ENCODE results near the gene UAP1L1.

Gene UAP1L1

GRCh38 chr9:137075275-137075775, 2.0 kb upstream of the UAP1L1 start:
- DNase-seq (ENCODE audit: low read depth), result no peak

DNA sequence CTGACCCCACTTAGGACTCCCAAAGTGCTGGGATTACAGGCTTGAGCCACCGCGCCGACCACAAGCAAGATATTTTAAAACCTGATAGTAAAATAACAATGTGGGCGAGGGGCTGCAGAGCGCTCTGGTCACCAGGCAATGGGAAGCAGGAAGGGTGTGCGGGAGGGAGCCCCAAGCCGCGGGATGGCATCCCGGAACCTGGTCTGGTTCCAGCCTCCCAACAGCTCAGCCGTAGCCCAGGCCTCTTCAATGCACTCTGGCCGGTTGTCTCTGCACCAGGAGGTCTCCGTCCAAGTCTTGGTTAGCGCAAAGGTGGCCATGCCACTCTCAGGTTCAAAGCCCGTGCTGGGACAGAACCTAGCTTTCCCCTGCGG, 694 bp upstream of the UAP1L1 start:
- no peak for DNase-seq (ENCODE audit: low read depth)

DNA sequence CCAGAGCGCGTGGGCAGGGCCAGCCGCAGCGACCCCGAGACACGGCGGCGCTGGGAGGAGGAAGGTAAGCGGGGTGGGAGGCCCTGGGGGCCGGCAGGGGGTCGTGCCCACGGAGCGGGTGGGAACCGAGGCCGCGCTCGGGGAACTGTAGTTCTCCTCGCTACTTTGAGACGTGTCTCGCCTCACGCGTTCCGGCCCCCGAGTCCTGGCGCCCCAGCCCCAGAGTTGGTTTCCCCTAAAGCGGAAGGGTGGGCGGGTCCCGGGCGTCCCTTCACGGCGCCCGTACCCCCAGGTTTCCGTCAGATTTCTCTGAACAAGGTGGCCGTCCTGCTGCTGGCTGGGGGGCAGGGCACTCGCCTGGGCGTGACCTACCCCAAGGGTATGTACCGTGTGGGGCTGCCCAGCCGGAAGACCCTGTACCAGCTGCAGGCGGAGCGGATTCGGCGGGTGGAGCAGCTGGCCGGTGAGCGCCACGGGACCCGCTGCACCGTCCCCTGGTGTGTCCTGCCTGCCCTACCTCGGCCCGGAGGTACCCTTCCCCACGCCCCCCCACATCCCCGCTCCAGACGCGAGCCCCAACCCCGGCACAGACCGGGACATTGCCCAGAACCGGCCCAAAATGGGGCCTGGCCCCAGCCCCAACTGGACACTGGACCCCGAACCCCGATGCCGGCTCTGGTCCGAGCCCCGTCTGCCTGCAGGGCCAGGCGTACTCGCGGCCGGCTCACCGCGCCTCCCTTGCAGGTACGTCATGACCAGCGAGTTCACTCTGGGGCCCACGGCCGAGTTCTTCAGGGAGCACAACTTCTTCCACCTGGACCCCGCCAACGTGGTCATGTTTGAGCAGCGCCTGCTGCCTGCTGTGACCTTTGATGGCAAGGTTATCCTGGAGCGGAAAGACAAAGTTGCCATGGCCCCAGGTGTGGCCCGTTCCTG, 709 bp downstream of the UAP1L1 start:
- no peak for DNase-seq (ENCODE audit: low read depth)

DNA sequence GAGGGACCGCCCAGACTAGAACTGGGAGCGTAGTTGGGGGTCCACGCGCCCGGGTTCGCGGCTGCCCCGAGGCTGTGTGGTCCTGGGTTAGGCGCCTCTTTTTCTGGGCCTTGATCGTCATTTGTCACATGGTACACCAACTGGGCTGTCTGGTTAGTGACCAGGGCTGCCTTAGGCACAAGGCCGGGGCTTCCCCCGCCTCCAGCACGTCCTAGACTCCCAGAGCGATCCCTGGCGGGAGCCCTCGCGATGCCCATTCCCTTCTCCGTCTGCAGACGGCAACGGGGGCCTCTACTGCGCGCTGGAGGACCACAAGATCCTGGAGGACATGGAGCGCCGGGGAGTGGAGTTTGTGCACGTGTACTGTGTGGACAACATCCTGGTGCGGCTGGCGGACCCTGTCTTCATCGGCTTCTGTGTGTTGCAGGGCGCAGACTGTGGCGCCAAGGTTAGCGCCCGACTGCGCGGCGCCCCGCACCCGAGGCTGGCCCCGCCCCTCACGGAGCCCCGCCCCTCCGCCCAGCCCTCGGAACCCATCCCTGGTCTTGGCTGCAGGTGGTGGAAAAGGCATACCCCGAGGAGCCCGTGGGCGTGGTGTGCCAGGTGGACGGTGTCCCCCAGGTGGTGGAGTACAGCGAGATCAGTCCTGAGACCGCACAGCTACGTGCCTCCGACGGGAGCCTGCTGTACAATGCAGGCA, 1.5 kb downstream of the UAP1L1 start:
- no peak for DNase-seq (ENCODE audit: low read depth)

DNA sequence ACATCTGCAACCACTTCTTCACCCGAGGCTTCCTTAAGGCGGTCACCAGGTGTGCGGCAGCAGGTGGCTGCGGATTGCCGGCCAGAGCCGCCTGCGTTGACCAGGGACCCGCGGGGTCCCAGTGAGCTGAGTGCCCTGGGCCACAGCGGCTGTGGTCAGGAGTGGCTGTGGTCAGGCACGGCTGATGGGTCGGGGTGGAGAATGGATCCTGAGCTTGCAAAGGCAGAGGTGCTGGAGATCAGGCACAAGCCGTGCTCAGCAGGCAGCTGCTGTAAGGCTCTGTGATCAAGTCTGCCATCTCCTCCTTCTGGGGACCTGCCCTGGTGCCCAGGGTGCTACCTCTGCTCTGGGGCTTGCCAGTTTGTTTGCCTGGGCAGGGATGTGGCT, 2.1 kb downstream of the UAP1L1 start:
- DNase-seq (ENCODE audit: low read depth), result no peak

DNA sequence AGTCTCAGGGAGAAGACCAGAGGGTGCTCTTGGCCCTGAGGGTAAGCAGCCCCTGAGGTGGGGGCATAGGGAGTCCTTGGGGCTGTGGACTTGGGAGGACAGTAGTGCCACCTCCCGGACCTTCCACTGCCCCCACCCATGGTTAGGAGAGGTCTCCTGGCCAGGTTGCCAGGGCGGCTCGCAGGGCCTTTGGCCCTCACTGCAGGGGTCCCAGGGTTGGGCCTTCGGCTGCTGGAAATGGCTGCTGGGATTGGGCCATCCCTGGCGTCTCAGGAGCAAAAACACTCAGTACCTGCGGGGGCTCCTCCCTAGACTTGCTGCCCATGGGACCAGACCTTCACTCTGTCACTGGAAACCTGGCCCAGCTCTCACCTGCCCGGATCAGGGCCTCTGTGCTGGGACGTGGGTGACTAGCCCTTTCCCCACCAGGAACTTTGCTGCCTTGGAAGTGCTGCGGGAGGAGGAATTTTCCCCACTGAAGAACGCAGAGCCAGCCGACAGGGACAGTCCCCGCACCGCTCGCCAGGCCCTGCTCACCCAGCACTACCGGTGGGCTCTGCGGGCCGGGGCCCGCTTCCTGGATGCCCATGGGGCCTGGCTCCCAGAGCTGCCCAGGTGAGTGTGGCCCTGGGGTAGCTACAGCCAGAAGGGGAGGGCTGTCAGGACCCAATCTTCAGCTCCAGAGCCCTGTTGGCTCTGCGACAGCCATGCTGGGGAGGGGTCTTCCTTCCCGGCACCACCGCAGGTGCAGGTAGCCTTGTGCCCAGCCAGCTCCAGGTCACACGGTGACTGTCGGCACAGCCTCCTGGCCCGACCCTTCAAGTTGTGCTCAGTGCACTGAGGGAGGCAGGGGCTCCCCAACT, 3.2 kb downstream of the UAP1L1 start:
- DNase-seq (ENCODE audit: low read depth), result no peak

- no peak for DNase-seq (ENCODE audit: low read depth)
Measured at GRCh38 chr9:137082222-137082924, 5.1 kb downstream of the UAP1L1 start.

DNA sequence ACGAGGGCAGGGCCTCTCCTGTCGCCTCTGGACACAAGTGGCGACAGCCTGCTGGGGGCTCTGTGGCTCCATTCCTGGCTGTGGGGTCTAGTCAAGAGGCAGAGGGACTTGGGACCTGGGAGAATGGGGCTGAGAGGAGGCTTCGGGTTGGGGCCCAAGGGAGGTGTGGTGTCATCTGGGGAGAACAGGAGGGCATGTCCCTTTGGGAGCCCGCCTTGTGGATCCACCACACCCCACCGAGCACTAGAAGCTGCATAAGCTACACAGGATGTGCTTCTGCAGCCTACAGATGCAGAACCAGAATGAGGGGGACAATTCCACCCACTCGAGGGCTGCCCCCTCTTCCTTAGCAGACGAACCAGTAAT, 5.6 kb downstream of the UAP1L1 start:
- DNase-seq (ENCODE audit: low read depth), result no peak

DNA sequence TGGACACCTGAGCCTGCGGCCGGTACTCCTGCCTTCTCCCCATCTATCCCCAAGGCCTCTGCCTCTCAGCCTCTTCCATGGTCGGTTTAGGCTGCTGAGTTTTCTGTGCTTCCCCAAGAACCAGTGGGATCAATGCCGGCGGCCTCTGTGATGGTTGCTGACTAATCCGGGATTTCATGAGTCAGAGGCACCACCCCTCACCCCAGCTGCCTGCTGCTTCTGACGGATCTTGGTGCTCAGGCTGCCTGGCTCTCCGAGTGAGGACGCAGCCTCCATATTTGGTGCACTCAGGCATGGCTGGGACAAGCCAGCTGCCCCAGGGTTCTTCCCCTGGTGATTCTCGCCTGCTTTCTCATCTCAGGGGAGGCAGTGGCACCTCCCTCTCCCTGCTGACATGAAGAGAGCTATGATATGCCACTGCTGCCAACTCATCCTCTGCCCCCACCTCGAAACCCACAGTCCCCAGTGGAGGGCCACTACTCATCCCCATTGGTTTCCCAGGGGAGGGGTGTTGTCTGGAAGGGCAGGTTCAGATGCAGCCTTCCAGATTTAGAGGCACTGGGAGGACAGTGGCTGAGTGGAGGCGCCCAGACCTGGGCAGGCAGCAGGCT, 6.2 kb downstream of the UAP1L1 start:
- no peak for DNase-seq (ENCODE audit: low read depth)

DNA sequence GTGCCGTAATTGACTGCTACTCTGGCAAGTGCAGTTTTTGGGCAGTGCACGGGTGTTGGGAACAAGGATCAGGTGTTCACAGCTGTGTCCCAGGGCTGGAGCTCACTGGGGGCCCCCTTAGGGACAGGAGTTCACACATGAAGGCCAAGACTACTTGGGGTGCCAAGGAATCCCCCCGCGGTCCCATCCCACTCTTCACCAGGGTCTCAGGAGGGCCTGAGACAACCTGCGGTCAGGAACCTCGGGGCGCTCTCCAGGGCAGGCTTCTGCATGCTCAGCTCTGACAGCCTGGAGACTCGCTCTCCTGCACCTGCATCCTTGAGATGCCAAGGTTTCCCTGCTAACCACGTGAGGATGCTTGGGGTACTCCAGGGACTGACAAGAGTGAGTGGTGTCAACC, 7.2 kb downstream of the UAP1L1 start:
- DNase-seq (ENCODE audit: low read depth), result no peak

DNA sequence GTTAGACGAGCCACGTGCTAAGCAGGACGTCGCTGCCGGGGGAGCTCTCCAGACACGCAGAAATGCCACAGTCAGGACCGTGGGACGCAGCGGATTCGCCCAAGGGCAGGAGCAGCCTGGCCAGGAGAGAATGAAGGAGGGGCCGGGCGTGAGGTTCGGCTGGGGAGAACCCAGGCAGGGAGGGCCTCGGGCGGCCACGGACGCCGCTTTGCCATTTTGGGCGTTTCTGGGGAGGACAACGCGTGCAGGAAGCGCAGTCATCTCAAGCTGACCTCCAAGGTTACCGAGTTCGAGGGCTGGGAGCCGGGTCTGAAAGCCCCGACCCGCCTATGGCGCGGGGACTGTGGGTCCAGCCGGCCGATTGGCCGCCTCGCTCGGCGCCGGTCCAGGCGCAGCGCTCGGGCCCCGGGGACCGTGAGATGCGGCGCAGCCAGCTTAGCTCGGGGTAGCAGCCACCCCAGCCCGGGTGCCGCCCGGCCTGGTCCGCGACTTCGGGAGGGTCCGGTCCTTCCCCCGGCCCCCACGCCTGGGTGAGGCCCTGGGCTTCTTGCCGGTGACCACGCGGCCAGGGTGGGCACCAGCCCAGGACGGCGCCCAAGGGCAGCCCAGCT, 8.7 kb downstream of the UAP1L1 start:
- no peak for DNase-seq (ENCODE audit: low read depth)

DNA sequence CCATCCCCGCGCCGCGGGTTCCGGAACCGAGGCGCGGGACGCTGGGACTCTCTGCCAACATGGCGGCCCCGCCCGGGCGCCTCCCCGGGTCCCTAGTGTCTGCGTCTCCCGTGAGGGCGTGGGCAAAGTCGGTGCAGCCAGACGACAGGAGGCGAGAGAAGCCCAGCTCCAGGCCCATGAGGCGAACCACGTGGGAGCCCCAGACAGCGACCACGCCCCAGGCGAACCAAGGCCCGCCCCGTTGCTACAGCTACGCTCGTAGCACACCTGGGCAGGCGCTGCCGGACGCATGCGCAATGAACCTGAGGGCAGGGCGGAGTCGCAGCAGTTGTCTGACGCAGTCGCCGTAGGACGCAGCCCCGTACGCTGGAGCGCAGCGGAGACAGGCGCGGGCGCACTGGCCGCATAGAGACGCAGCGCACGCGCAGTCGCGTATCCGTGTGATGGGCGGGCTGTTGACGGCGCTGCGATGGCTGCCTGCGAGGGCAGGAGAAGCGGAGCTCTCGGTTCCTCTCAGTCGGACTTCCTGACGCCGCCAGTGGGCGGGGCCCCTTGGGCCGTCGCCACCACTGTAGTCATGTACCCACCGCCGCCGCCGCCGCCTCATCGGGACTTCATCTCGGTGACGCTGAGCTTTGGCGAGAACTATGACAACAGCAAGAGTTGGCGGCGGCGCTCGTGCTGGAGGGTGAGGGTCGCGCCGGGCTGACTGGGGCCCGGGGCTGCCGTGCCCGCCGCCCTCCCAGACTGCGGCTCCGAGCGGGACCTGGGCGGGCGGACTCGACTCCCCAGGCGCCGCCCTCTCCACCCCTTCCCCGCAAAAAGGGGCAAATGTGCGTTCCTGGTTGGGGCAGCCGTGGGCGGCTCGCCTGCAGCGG, 9.5 kb downstream of the UAP1L1 start, which contains the start of gene MAN1B1:
Gene MAN1B1 (plus strand): TSS at position 455 of the 878 bp plus-strand sequence. CDS start 15 bp downstream, at position 470.
- peak; percentile 99 for DNase-seq (ENCODE audit: low read depth)

DNA sequence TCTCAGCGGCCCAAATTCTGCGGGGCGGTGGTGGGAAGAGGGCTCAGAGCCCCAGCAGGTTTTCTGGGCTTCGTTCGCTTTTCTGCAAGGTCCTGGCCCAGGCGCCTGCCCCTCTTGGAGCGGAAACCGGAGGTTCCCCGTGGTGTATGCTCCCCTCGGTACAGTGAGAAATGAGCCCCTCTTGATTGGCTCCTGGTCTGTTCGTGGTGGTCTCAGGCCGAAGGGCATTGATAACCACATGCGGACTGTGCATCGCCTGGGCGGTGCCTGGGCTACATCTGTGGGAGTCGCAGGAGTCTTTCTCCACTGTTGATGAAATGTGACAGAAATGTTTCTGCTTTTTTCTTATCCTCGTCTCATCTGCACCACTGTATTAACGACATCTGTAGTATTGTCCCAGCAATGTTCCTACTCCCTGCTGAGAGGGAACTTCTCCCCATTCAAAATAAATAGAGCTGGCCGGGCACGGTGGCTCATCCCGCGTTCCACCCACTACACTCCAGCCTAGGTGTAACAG, 10.2 kb downstream of the UAP1L1 start:
- DNase-seq (ENCODE audit: low read depth), result no peak

GRCh38 chr9:137088121-137088520, 10.8 kb downstream of the UAP1L1 start:
- DNase-seq (ENCODE audit: low read depth), result no peak

DNA sequence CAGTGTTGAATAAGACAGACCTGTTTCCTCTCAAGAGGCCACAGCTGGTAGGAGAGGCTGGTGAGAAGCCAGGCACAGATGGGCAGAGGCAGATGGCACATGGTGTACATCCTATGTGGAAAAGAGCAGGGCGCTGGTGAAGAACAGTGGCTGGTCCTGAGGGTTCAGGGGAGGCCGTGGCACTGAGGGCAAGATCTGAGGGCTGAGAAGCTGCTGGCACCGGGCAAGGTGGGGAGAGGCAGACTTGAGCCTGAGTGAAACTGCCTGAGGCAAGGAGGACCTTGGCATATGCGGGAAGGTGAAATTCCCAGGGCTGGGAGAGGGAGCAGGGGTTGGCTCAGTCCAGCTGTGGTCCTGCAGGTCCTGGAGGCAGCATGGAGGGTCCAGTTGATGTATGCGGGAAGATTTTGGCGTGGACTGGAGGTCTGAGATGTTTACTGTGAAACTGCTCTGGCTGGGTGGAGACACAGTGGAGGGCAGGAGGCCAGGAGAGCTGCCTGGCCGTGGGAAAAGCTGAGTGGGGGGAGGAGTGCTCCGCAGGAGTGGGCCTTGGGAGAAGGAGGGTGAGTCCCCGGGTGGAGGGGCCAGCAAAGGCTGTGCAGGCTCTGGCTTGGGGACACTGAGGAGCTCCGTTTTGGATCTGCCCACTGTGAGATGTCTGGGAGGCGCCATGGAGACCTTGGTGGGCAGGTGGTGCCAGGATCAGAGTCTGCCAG, 12.1 kb downstream of the UAP1L1 start:
- no peak for DNase-seq (ENCODE audit: low read depth)

GRCh38 chr9:137095664-137096517, 18.6 kb downstream of the UAP1L1 start:
- DNase-seq (ENCODE audit: low read depth), result peak; percentile 80

DNA sequence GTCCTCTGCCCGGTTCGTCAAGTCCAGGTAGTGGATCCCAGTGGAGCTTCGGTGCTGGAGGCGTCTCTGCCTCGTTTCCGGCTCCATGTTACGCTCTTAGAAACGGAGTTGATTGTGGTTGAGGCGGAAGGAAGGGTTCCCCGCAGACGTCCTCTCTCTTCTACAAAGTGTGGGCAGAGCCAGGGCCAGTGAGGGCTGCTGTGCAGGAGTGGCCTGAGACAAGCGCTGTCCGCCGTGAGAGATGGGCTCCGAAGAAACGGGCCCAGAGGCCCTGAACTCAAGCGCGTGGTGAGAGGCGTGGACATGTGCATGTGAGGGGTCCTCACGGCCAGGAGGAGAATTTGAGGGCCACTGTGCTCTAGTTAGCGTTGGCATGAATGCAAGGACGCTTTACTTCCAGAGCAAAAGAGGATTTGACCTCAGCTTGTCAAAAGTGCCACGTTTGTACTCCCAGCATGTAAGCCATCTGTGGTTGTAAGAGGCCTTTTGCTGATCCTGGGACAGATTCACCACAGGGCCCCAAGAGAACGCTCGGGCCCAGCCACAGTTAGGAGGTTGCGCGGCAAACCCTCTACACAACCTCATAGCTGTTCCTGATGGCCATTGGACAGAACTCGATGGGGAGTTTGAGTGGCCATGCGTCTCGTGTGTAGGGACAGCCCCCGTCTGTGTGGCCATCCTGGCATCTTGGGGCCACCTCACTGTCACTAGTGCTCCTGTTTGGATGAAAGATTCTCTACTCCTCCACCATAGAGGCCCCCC, 19.6 kb downstream of the UAP1L1 start:
- DNase-seq (ENCODE audit: low read depth), result no peak
